H1 (cell line): Measurements from ENCODE around the gene BTN1A1.

ENCODE experiments used
- ATF2 ChIP-seq: IDR thresholded peaks from 2 replicates; pipeline ENCODE4 v1.6.1; 2012; ENCODE audit warnings: low read length, inconsistent platforms
- CBX8 ChIP-seq: fragments of 300-800, 300-1000 bp; sonication (generic); IDR thresholded peaks from 2 replicates; pipeline ENCODE4 v1.7.1; 2016; ENCODE audit warnings: low read depth, low read length, borderline replicate concordance

- TF ChIP-seq ATF2 (no peak), CBX8 (no peak)
Measured at GRCh38 chr6:26491604-26492003, 8.5 kb upstream of the BTN1A1 start.
